Esophagus muscularis mucosa (tissue), 4 donors: Measurements from ENCODE around the gene ADAMTS9. TPM values are rescaled to one million over a fixed set of nuclear protein-coding genes. Genes with fewer than 3 reads are reported as not detected.
A peak's percentile ranks its signal among the peaks of the same experiment; 100 is the strongest.

Experiments
- DNase-seq: peaks from one replicate; pipeline ENCODE4 v3.0.0-alpha.2; 2017; ENCODE audit errors: extremely low spot score
- H3K27ac ChIP-seq, 4 donors: fragments of 200-600 bp; sonication (generic); replicated peaks in 1 of 4; 1 replicate in 3 of 4; 2 replicates in 1 of 4; pipeline ENCODE4 v1.5.1; 2016 to 2019; ENCODE audit warnings: mild to moderate bottlenecking in 1 of 4
- H3K27me3 ChIP-seq, 4 donors: fragments of 200-600 bp; sonication (generic); one replicate each; pipeline versions ENCODE4 v1.5.1 to v1.6.0; 2016 to 2019
- H3K36me3 ChIP-seq, 4 donors: fragments of 200-600 bp; sonication (generic); one replicate each; pipeline ENCODE4 v1.5.1; 2016 to 2019
- H3K4me1 ChIP-seq, 4 donors: fragments of 200-600 bp; sonication (generic); one replicate each; pipeline ENCODE4 v1.5.1; 2016 to 2019
- H3K4me3 ChIP-seq, 4 donors: fragments of 200-600 bp; sonication (generic); 1 replicate in 2 of 4; 2 replicates in 2 of 4; pipeline ENCODE4 v1.5.1; 2016 to 2019; ENCODE audit warnings: mild to moderate bottlenecking in 4 of 4, moderate library complexity in 1 of 4
- H3K9me3 ChIP-seq, 4 donors: fragments of 200-600 bp; sonication (generic); 1 replicate in 3 of 4; 2 replicates in 1 of 4; pipeline ENCODE4 v1.5.1; 2016 to 2019
- EP300 ChIP-seq: sonication (generic); formaldehyde crosslinking; IDR thresholded peaks from one replicate; pipeline ENCODE4 v1.6.1; 2017; ENCODE audit warnings: antibody characterized with exemption
- POLR2A ChIP-seq: fragments of 450-650 bp; IDR thresholded peaks from one replicate; pipeline ENCODE4 v1.6.1; 2017; ENCODE audit warnings: antibody characterized with exemption, moderate library complexity, mild to moderate bottlenecking, low read depth
- POLR2AphosphoS5 ChIP-seq, 2 donors: sonication (generic); formaldehyde crosslinking; IDR thresholded peaks; one replicate each; pipeline ENCODE4 v1.6.1; 2017; ENCODE audit warnings: antibody characterized with exemption in 2 of 2
- WGBS: methylation state at CpG from one replicate; pipeline ENCODE4 v1.1.5; 2018; 5-methylcytosine and 5-hydroxymethylcytosine counted together
- intact Hi-C: fragments of 100-400 bp; cut with DNase I; formaldehyde crosslinking; loops from one replicate; pipeline ENCODE4 v1.15.1; 2023
- total RNA-seq, 4 donors: library from RNA; depleted of rRNA; stranded (reverse); fragments of >200 nt; gene quantifications; one replicate each; pipeline versions ENCODE4 v1.1.0 to v1.2.1, GENCODE V29; 2016
- TF ChIP-seq, protein P1 (sequence below), 3 experiments: fragments of 200-600 bp in 2 of 3; fragments of 450-650 bp in 1 of 3; sonication (generic) in 2 of 3; IDR thresholded peaks; one replicate each; pipeline ENCODE4 v1.5.1; 2017 to 2019; ENCODE audit warnings: antibody characterized with exemption in 3 of 3, mild to moderate bottlenecking in 2 of 3, moderate library complexity in 1 of 3

Gene ADAMTS9
- total RNA-seq, 4 donors from 2014 or later = 45.3 to 142 (median 56.6) TPM

DNA sequence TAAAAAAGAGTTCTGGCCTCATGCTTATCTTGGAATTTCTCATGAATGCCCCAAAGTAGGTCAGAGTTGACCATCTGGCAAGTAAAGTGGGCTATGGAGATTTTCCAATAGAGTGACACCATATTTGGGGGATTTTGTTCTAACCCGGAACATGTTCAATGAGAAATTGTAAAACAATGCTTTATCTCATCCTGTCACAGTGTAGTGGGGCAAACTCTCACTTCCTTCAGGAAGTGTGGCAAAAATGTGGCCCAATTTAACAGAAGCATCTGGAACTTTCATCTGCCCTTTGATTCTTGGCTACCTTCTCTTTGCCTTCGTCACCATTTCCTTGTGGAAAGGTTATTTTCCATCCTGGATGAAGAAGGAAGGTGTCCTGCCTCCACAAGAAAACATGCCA is 70.8 kb downstream of the ADAMTS9 start:
- Histone ChIP-seq H3K27me3 (no peaks in the 10 kb centered on the region), H3K9me3 (no peaks in the 10 kb centered on the region), H3K36me3 (peaks cover 0 to 91% (median 28%) of the 10 kb centered on the region in 4 donors), H3K27ac (peak overlapping the region in 2 of 4 donors; percentile 22 to 89), H3K4me3 (no peak overlapping the region), H3K4me1 (peaks cover 22 to 33% (median 29%) of the 10 kb centered on the region in 4 donors)
- 83% methylated on average over 2 of the region's 2 CpGs for WGBS
- DNase-seq = no peak
- TF ChIP-seq, protein P1, sequence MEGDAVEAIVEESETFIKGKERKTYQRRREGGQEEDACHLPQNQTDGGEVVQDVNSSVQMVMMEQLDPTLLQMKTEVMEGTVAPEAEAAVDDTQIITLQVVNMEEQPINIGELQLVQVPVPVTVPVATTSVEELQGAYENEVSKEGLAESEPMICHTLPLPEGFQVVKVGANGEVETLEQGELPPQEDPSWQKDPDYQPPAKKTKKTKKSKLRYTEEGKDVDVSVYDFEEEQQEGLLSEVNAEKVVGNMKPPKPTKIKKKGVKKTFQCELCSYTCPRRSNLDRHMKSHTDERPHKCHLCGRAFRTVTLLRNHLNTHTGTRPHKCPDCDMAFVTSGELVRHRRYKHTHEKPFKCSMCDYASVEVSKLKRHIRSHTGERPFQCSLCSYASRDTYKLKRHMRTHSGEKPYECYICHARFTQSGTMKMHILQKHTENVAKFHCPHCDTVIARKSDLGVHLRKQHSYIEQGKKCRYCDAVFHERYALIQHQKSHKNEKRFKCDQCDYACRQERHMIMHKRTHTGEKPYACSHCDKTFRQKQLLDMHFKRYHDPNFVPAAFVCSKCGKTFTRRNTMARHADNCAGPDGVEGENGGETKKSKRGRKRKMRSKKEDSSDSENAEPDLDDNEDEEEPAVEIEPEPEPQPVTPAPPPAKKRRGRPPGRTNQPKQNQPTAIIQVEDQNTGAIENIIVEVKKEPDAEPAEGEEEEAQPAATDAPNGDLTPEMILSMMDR (IDR thresholded peaks at IDR 0.05) = no peak
- TF ChIP-seq EP300 = no peak
- no peak for TF ChIP-seq POLR2A
- peak; percentile 69 to 77 for TF ChIP-seq POLR2AphosphoS5 (IDR thresholded peaks at IDR 0.05)
- intact Hi-C loops = no loop called here

GRCh38 chr3:64612916-64613526 is 74.8 kb downstream of the ADAMTS9 start:
- 60% methylated on average over 11 of the region's 11 CpGs for WGBS
- Histone ChIP-seq H3K27ac (peak overlapping the region; percentile 85 to 89 (median 88)), H3K4me3 (peak overlapping the region in 3 of 4 donors; percentile 9 to 17 (median 14)), H3K9me3 (no peaks in the 10 kb centered on the region), H3K36me3 (peaks cover 0 to 83% (median 5%) of the 10 kb centered on the region in 4 donors), H3K27me3 (no peaks in the 10 kb centered on the region), H3K4me1 (peaks cover 27 to 47% (median 36%) of the 10 kb centered on the region in 4 donors)
- DNase-seq = no peak
- TF ChIP-seq, protein P1 (IDR thresholded peaks at IDR 0.05) = no peak
- TF ChIP-seq EP300 (no peak), POLR2AphosphoS5 (IDR thresholded peaks at IDR 0.05) (no peak)
- intact Hi-C loops = loop anchor here (5.0 kb wide), 1 partner anchor 61 kb away; no protein-coding TSS in a partner anchor

- intact Hi-C loops = loop anchor here (5.0 kb wide), 1 partner anchor 60 kb away; no protein-coding TSS in a partner anchor
- Histone ChIP-seq H3K9me3 (no peaks in the 10 kb centered on the region), H3K4me1 (peaks cover 27 to 47% (median 36%) of the 10 kb centered on the region in 4 donors), H3K4me3 (peak overlapping the region in 3 of 4 donors; percentile 9 to 17 (median 14)), H3K36me3 (peaks cover 0 to 79% (median 5%) of the 10 kb centered on the region in 4 donors), H3K27ac (peak overlapping the region; percentile 85 to 89 (median 88)), H3K27me3 (no peaks in the 10 kb centered on the region)
- TF ChIP-seq POLR2A (no peak), POLR2AphosphoS5 (IDR thresholded peaks at IDR 0.05) (peak; percentile 84 to 91), EP300 (peak; percentile 72)
- TF ChIP-seq, protein P1 (IDR thresholded peaks at IDR 0.05) = no peak
- WGBS = 39% methylated on average over 4 of the region's 4 CpGs
- no peak for DNase-seq
Observed at GRCh38 chr3:64612082-64612860, 75.5 kb downstream of the ADAMTS9 start.

GRCh38 chr3:64608741-64609140 is 79.1 kb downstream of the ADAMTS9 start:
- 88% methylated on average over 2 of the region's 2 CpGs for WGBS
- H3K9me3 ChIP-seq = no peaks in the 10 kb centered on the region
- peaks cover 3 to 86% (median 16%) of the 10 kb centered on the region in 4 donors for H3K36me3 ChIP-seq
- peaks cover 8 to 32% (median 26%) of the 10 kb centered on the region in 4 donors for H3K4me1 ChIP-seq
- no peak overlapping the region for H3K27ac ChIP-seq
- no peaks in the 10 kb centered on the region for H3K27me3 ChIP-seq
- no peak overlapping the region for H3K4me3 ChIP-seq
- intact Hi-C loops = loop anchor here (5.0 kb wide), 1 partner anchor 79 kb away; the partner anchor contains the start of gene ADAMTS9
- TF ChIP-seq POLR2AphosphoS5 (IDR thresholded peaks at IDR 0.05) = no peak
- no peak for TF ChIP-seq EP300
- no peak for TF ChIP-seq POLR2A
- TF ChIP-seq, protein P1 (IDR thresholded peaks at IDR 0.05) = no peak
- DNase-seq = no peak
